Myocyte (in vitro differentiated cells): ENCODE measurements around the gene MXD3. TPM values are rescaled to one million over a fixed set of nuclear protein-coding genes. Genes with fewer than 3 reads are reported as not detected.
A peak's percentile ranks its signal among the peaks of the same experiment; 100 is the strongest.

Source experiments
- DNase-seq: peaks from one replicate; pipeline ENCODE4 v3.0.0-alpha.2; 2012; ENCODE audit warnings: low read depth
- total RNA-seq: library from RNA; depleted of rRNA; stranded (reverse); fragments of >200 nt; gene quantifications from 2 replicates; pipeline ENCODE4 v1.2.3, GENCODE V29; 2014

MXD3 gene
- total RNA-seq, 1 donor from 2014 or later, result 6.4 TPM

- DNase-seq, result no peak
Measured at GRCh38 chr5:177325868-177326381, 14.2 kb upstream of the MXD3 start.

DNA sequence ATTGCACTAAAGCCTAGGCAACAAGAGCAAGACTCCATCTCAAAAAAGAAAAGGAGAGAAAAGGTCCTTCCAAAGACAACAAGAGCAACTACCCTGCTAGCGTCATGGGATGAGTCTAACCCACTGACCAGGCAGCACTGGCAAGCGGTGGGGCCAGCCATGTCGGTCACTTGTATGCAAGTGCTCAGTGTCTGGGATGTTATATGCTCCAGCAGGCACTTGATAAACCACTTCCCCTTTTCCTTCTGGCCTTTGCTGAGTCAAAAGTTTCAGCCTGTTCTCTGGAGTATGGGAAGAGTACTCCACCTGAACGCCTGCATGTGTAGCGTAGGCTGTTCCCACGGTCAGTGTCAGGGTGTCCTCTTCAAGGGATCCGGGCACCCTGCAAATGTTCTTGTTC is 9.2 kb upstream of the MXD3 start:
- DNase-seq, result no peak

- no peak for DNase-seq
Measured at GRCh38 chr5:177319913-177320588, 8.4 kb upstream of the MXD3 start.

- DNase-seq, result peak; percentile 80
Measured at GRCh38 chr5:177317959-177318377, 6.3 kb upstream of the MXD3 start.

DNA sequence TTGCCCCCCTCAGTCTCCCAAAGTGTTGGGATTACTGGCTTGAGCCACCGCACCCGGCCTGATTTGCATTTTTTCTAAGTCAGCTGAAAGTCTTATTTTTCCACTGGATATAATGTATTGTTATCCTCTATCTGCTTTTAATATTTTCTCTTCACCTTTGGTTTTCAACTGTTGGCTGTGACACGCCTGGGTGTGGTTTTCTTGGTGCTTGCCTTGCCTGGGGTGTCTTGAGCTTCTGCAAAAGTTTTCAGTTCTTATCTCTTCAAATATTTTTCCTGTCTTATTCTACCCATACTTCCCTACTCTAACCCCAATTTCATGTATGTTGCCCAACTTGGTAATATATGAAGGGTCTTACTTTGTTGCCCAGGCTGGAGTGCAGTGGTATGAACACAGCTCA is 4.3 kb upstream of the MXD3 start:
- DNase-seq, result no peak

DNA sequence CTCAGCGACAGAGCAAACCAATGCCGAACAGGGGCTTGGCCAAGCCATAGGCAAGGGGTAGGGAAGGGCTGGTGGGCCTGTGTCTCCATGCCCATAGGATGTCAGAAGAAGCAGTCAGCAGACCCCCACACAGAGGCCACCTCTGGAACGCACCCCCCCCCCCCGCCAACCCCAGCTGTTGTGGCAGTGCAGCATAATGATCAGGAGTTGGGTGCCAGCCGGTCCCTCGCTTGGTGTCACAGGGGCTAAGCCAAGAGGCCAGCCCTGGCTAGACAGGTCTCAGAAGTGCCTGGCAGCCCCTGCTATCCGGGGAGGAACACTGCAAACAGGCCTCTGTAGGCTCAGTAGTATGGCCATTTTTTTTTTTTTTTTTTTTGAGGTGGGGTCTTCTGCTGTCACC is 3.7 kb upstream of the MXD3 start:
- DNase-seq, result no peak

- no peak for DNase-seq
Measured at GRCh38 chr5:177314376-177315342, 3.0 kb upstream of the MXD3 start.

GRCh38 chr5:177313561-177314259 is 2.0 kb upstream of the MXD3 start:
- DNase-seq, result no peak

- peak; percentile 68 for DNase-seq
Measured at GRCh38 chr5:177312649-177313181, 1.0 kb upstream of the MXD3 start.

GRCh38 chr5:177311392-177311722 is 341 bp downstream of the MXD3 start:
- no peak for DNase-seq

DNA sequence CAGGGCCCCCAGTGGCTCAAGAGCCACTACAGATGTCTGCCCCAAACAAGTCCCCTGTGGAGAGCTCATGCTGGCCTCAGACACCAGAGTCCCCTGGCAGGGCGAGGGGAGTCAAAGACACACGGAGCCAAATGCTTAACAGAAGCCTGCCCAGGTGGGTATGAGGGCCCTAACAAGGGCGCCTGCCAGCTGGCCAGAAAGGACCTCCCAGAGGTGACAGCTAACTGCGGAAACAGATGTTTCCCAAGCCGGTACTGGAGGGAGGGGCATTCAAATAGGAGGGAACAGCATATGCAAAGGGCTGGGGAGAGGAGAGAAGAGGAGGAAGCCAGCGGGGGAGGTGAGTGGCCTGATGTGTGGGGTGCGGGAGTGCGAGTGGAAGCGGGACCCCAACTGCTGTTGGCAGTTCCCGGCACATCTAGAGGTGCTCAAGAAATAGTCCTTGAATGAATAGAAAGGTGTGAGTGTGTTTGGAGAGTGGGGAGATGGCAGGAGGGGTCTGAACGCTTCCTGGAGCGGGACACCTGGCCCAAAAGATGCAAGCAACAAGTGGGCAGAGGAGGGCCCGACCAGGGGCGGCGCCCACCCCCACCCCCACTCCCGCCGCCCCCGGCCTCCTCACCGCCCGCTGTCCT is 824 bp downstream of the MXD3 start:
- DNase-seq, result no peak

- DNase-seq, result no peak
Measured at GRCh38 chr5:177310332-177310731, 1.4 kb downstream of the MXD3 start.

- peak; percentile 97 for DNase-seq
Measured at GRCh38 chr5:177309351-177310191, 2.1 kb downstream of the MXD3 start.

GRCh38 chr5:177308740-177309139 is 3.0 kb downstream of the MXD3 start:
- DNase-seq, result no peak

DNA sequence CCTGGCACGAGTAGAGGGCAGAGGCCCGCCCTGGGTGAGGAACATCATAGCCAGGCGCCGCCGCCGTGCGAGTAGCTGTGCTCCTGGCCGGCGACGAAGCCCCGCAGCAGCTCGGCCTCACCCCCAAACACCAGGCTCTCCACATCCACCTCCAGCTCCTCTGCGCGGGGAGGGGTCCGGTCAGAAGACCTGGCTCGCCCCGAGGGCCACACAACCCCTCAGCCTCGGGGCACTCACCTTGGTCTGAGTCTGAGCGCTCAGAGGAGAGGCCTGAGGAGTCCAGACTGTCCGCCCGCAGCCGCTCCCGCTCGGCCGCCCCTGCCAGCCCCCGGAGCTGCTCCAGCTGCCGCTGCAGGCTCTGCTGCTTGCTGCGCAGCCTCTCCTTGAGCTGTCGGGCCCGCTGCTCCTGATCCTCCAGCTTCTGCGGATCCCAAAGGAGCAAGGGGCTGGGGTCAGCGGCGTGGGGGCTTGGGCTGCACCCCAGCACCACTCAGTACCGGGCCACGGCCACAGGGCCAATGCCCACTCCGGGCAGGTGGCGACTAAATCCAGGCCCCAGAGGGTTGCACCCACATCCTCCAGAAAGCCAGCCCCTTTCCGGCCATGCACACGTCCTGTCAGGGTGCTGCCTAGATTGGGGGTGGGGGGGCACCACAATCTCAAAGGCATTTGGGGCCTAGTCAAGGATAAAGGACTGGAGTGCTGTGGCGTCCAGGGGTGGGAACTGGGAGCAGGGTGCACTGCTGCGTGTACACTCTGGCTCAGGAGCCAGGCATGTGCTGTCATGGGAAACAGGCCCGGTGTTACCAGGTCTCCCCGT is 3.9 kb downstream of the MXD3 start:
- no peak for DNase-seq

DNA sequence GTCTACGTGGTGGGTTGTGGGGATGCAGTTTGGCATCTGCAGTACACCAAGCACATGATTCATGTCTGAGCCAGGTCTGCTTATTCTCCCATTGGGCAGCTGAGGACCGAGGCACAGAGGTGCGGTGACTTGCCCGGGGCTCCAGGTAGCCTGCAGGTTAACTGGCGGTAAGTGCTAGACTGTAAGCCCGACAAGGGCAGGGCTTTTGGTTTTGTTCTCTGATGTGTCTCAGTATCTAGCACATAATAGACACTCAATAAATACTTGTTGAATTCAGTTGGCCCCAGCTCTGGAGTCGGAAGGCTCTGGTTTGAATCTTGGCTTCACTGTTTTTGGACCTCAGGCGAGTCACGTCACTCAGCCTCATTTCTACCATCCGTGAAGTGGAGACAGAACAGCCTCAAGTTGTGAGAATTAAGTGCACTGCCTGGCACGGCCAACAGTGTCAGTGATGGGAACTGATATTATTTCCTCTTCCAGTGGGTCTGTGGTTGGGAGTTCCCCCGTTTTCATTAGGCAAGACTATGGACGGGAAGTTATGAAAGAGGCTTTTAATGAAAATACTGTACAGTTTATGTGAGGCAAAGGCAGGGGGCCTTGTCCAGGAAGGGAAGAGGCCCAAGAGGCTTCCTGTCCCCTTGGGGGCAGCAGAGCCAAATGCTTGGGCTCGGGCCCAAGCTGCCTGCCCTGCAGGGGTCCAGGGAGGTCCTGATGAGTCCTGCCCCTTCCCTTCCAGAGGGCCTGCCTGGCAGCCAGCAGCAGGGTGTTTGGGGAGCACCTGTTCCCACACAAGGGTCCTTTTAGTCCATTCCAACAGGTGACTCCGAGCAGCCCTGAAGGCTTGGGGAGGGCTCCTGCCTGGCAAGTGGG is 4.8 kb downstream of the MXD3 start:
- DNase-seq, result peak; percentile 38

DNA sequence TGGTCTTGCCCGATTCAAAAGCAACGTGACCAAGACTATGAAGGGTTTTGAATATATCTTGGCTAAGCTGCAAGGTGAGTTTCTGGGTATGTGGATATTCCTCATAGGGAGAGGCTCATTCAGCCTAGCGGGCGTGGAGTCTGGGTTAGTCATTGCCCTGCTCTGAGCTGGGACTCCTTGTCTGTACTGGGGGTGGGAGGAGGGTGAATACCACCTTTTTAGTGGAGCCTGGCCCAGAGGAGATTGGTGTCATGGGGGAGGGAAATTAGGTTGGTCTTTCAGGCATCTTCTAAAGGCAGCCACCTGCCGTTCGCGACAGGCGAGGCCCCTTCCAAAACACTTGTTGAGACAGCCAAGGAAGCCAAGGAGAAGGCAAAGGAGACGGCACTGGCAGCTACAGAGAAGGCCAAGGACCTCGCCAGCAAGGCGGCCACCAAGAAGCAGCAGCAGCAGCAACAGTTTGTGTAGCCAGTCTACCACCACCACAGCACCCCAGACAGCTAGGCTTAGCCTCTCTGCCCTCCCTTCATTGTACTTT is 5.5 kb downstream of the MXD3 start:
- DNase-seq, result peak; percentile 36
